Activated T-helper 9 cell treated with anti-CD3 and anti-CD28 coated beads, Interleukin-2, amount 50 U/mL, for 16 hours (primary cell): Measurements from ENCODE around the gene RAD23A.
A peak's percentile ranks its signal among the peaks of the same experiment; 100 is the strongest.
"Not testable (repeated sequence)": the region's sequence is repeated elsewhere in the genome, so short reads cannot be mapped to it uniquely, and the experiment has no call there.

Experiments used
- DNase-seq: peaks from one replicate; pipeline ENCODE4 v3.0.0-alpha.2; 2020; ENCODE audit warnings: low read depth

RAD23A gene

GRCh38 chr19:12945479-12946091 lies at the start of gene RAD23A:
Gene RAD23A, plus strand, starts transcription at chr19:12945862. Its CDS starts 87 bp downstream, at chr19:12945949.
- DNase-seq = peak; percentile 97

- DNase-seq = no peak
Observed at GRCh38 chr19:12896460-12896859, 49.2 kb upstream of the RAD23A start.

- no peak for DNase-seq
Observed at GRCh38 chr19:12899891-12900518, 45.7 kb upstream of the RAD23A start.

GRCh38 chr19:12907166-12907565 lies 38.5 kb upstream of the RAD23A start:
- no peak for DNase-seq

- no peak for DNase-seq
Observed at GRCh38 chr19:12912571-12912970, 33.1 kb upstream of the RAD23A start.

- DNase-seq = no peak
Observed at GRCh38 chr19:12913011-12913561, 32.6 kb upstream of the RAD23A start.

- no peak for DNase-seq
Observed at GRCh38 chr19:12913851-12914690, 31.6 kb upstream of the RAD23A start.

- not testable (repeated sequence) for DNase-seq
Observed at GRCh38 chr19:12915860-12916259, 29.8 kb upstream of the RAD23A start.

- DNase-seq = no peak
Observed at GRCh38 chr19:12918253-12918652, 27.4 kb upstream of the RAD23A start.

- no peak for DNase-seq
Observed at GRCh38 chr19:12921047-12921446, 24.6 kb upstream of the RAD23A start.

- DNase-seq = no peak
Observed at GRCh38 chr19:12922959-12923358, 22.7 kb upstream of the RAD23A start.

- no peak for DNase-seq
Observed at GRCh38 chr19:12924621-12925310, 20.9 kb upstream of the RAD23A start.

- no peak for DNase-seq
Observed at GRCh38 chr19:12930002-12930645, 15.5 kb upstream of the RAD23A start.

- no peak for DNase-seq
Observed at GRCh38 chr19:12932392-12933286, 13.0 kb upstream of the RAD23A start.

GRCh38 chr19:12933287-12934072 lies 12.2 kb upstream of the RAD23A start, which contains the start of gene FARSA:
Gene FARSA, minus strand, starts transcription at chr19:12933711. Its CDS starts 15 bp downstream, at chr19:12933696.
- peak; percentile 86 for DNase-seq

GRCh38 chr19:12935071-12935470 lies 10.6 kb upstream of the RAD23A start:
- DNase-seq = no peak

GRCh38 chr19:12936582-12936981 lies 9.1 kb upstream of the RAD23A start:
- no peak for DNase-seq

- no peak for DNase-seq
Observed at GRCh38 chr19:12937093-12937926, 8.4 kb upstream of the RAD23A start.
